Activated B cell treated with CpG ODN at 0.5 μM for 24 hours (primary cell): ENCODE results near the gene RFX6. TPM values are rescaled to one million over a fixed set of nuclear protein-coding genes. Genes with fewer than 3 reads are reported as not detected.

Experiments used
- ATAC-seq: fragments of 200-7000 bp; cut with Tn5 transposase; one replicate; pipeline ENCODE4 v1.10.0; 2021; ENCODE audit warnings: low read depth, mild to moderate bottlenecking, moderate library complexity
- CTCF ChIA-PET: fragments of 350-600 bp; sonication (Branson Sonifier 250); formaldehyde crosslinking; loops from one replicate; lab custom pipeline; 2021; ENCODE audit warnings: antibody characterized with exemption; lab: Charles Lee
- POLR2A ChIA-PET: fragments of 350-600 bp; sonication (Branson Sonifier 250); formaldehyde crosslinking; loops from one replicate; lab custom pipeline; 2021; ENCODE audit warnings: antibody characterized with exemption; lab: Charles Lee
- DNase-seq: peaks from one replicate; pipeline ENCODE4 v3.0.0; 2022
- H3K27ac Mint-ChIP-seq: one replicate; pipeline ENCODE4 v1.8.0; 2020; ENCODE audit warnings: mixed read lengths
- H3K27me3 Mint-ChIP-seq: one replicate; pipeline ENCODE4 v1.8.0; 2021; ENCODE audit warnings: mixed read lengths
- H3K36me3 Mint-ChIP-seq: one replicate; pipeline ENCODE4 v1.8.0; 2021; ENCODE audit warnings: low read depth, mixed read lengths
- H3K4me1 Mint-ChIP-seq: one replicate; pipeline ENCODE4 v1.8.0; 2021; ENCODE audit warnings: mixed read lengths
- H3K4me3 Mint-ChIP-seq: one replicate; pipeline ENCODE4 v1.8.0; 2020; ENCODE audit warnings: mild to moderate bottlenecking, mixed read lengths
- H3K9me3 Mint-ChIP-seq: one replicate; pipeline ENCODE4 v1.8.0; 2020; ENCODE audit warnings: mixed read lengths
- intact Hi-C: fragments of 100-400 bp; cut with micrococcal nuclease; formaldehyde crosslinking; loops from one replicate; pipeline ENCODE4 v1.15.1; 2024
- total RNA-seq: library from RNA; stranded (reverse); gene quantifications from 2 replicates; pipeline ENCODE4 v1.2.3, GENCODE V29; 2022
- TF ChIP-seq, protein P1 (sequence below): fragments of 200-600 bp; IDR thresholded peaks from one replicate; pipeline ENCODE4 v1.8.0; 2022; ENCODE audit warnings: antibody characterized with exemption, mild to moderate bottlenecking

Gene RFX6
- total RNA-seq, 1 donor from 2014 or later, result not detected

DNA sequence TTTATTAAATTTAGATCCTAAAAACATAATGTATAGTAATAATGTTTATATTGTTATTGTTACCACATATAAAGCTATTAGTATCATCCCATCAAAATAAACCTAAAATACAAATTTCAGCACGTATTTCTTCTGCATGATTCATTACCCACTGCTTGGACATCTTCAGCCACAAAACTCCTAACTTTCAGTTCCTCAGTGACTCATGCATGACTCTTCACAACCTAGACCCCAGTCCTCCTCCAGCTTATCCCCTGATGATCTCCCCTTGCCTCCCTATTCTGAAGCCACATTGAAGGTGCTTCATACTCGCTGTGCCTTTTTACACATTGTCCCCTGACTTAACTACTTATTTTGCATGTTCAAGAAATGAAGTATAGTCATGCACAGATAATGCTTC lies 37.0 kb upstream of the RFX6 start:
- ATAC-seq (no peak), DNase-seq (no peak)
- Mint-ChIP-seq H3K9me3 (no peaks in the 10 kb centered on the region), H3K4me1 (no peaks in the 10 kb centered on the region), H3K36me3 (no peaks in the 10 kb centered on the region), H3K27ac (no peak overlapping the region), H3K27me3 (no peaks in the 10 kb centered on the region), H3K4me3 (no peak overlapping the region)
- ChIA-PET POLR2A (no interaction called here), CTCF (no interaction called here)
- intact Hi-C loops, result no loop called here
- TF ChIP-seq, protein P1, sequence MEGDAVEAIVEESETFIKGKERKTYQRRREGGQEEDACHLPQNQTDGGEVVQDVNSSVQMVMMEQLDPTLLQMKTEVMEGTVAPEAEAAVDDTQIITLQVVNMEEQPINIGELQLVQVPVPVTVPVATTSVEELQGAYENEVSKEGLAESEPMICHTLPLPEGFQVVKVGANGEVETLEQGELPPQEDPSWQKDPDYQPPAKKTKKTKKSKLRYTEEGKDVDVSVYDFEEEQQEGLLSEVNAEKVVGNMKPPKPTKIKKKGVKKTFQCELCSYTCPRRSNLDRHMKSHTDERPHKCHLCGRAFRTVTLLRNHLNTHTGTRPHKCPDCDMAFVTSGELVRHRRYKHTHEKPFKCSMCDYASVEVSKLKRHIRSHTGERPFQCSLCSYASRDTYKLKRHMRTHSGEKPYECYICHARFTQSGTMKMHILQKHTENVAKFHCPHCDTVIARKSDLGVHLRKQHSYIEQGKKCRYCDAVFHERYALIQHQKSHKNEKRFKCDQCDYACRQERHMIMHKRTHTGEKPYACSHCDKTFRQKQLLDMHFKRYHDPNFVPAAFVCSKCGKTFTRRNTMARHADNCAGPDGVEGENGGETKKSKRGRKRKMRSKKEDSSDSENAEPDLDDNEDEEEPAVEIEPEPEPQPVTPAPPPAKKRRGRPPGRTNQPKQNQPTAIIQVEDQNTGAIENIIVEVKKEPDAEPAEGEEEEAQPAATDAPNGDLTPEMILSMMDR, result no peak

DNA sequence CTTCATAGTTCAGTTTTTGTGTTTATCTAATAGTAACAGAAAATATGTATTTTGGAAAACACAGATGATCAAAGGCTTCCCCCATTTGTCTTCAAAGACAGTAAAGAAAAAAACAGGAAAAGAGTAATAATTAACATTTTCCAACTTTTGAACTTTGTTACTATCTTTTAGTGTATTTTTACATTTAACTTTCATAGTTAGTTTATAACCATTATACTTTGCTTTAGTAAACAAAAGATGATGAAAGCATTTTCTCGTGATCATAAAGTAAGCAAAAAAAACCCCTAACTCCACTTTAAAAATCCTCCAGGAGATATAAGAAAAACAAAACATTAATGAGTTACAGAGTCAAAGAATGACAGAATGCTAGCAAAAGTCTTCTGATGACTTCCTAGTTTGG lies 34.6 kb upstream of the RFX6 start:
- Mint-ChIP-seq H3K4me1 (no peaks in the 10 kb centered on the region), H3K9me3 (no peaks in the 10 kb centered on the region), H3K36me3 (no peaks in the 10 kb centered on the region), H3K27ac (no peak overlapping the region), H3K4me3 (no peak overlapping the region), H3K27me3 (no peaks in the 10 kb centered on the region)
- CTCF ChIA-PET, result no interaction called here
- DNase-seq (no peak), ATAC-seq (no peak)
- POLR2A ChIA-PET, result no interaction called here
- intact Hi-C loops, result no loop called here
- TF ChIP-seq, protein P1, result no peak

DNA sequence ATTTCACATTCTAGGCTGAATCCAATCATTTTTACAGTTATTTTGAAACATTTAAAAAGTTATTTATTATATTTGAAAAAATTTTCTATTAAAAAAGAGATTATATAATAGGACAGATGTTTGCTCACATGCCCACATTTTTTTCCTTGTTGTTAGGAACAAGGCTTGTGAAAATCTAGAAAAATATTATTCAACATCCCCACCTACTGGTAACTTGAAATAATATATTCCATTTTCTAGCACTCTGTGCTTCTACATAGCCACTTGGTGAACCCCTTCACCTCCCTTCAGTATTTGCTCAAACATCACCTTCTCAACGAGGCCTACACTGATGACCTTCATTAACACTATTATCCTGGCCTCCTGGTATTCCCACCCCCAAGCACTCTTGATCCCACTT lies 29.8 kb upstream of the RFX6 start:
- POLR2A ChIA-PET, result no interaction called here
- H3K27me3 Mint-ChIP-seq, result peaks cover 3% of the 10 kb centered on the region
- CTCF ChIA-PET, result no interaction called here
- H3K36me3 Mint-ChIP-seq, result no peaks in the 10 kb centered on the region
- DNase-seq, result no peak
- ATAC-seq, result no peak
- H3K4me3 Mint-ChIP-seq, result no peak overlapping the region
- H3K27ac Mint-ChIP-seq, result no peak overlapping the region
- TF ChIP-seq, protein P1, result no peak
- peaks cover 4% of the 10 kb centered on the region for H3K9me3 Mint-ChIP-seq
- intact Hi-C loops, result loop anchor here (1.0 to 2.0 kb wide), 2 partner anchors 68 to 310 kb away; no protein-coding TSS in a partner anchor
- H3K4me1 Mint-ChIP-seq, result no peaks in the 10 kb centered on the region

DNA sequence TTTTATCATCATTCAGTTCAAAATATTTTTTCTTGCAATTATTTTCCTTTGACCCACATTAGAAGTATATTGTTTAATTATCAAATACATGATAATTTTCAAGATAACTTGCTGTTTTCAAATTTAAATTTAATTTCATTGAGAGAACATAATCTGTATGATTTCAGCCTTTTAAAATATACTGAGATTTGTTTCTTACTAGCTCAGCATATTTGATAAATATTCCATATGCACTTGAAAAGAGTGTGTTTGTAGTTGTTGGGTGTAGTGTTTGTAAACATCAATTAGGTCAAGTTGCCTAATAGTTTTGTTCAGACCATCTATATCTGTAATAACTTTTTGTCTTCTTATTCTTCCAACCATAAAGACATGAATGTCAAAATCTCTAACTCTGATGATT lies 19.0 kb upstream of the RFX6 start:
- ATAC-seq, result no peak
- H3K27me3 Mint-ChIP-seq, result peaks cover 6% of the 10 kb centered on the region
- ChIA-PET CTCF (no interaction called here), POLR2A (no interaction called here)
- intact Hi-C loops, result no loop called here
- no peak for DNase-seq
- no peak overlapping the region for H3K4me3 Mint-ChIP-seq
- no peaks in the 10 kb centered on the region for H3K4me1 Mint-ChIP-seq
- TF ChIP-seq, protein P1, result no peak
- peaks cover 30% of the 10 kb centered on the region for H3K9me3 Mint-ChIP-seq
- no peak overlapping the region for H3K27ac Mint-ChIP-seq
- H3K36me3 Mint-ChIP-seq, result no peaks in the 10 kb centered on the region

DNA sequence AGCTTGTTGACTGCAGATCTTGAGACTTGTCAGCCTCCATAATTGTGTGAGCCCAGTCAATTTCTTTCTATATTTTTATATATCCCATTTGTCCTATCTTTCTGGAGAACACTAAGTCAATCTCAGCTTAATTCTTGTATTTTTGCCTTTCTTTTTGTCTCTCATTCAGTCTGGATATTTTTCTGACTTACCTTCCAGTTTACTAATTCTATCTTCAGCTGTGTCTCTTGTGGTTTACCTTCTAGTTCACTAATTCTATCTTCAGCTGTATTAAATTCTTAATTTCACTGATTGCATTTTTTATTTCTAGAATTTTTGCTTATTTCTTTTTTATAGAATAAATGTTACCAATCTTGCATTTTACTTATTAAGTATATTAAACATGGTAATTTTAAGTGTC lies 17.8 kb upstream of the RFX6 start:
- Mint-ChIP-seq H3K36me3 (no peaks in the 10 kb centered on the region), H3K4me1 (no peaks in the 10 kb centered on the region), H3K27ac (no peak overlapping the region), H3K27me3 (no peaks in the 10 kb centered on the region), H3K4me3 (no peak overlapping the region), H3K9me3 (peaks cover 21% of the 10 kb centered on the region)
- DNase-seq (no peak), ATAC-seq (no peak)
- POLR2A ChIA-PET, result no interaction called here
- CTCF ChIA-PET, result no interaction called here
- TF ChIP-seq, protein P1, result no peak
- intact Hi-C loops, result no loop called here
